ENCODE results near the gene KRT7.

Gene KRT7

DNA sequence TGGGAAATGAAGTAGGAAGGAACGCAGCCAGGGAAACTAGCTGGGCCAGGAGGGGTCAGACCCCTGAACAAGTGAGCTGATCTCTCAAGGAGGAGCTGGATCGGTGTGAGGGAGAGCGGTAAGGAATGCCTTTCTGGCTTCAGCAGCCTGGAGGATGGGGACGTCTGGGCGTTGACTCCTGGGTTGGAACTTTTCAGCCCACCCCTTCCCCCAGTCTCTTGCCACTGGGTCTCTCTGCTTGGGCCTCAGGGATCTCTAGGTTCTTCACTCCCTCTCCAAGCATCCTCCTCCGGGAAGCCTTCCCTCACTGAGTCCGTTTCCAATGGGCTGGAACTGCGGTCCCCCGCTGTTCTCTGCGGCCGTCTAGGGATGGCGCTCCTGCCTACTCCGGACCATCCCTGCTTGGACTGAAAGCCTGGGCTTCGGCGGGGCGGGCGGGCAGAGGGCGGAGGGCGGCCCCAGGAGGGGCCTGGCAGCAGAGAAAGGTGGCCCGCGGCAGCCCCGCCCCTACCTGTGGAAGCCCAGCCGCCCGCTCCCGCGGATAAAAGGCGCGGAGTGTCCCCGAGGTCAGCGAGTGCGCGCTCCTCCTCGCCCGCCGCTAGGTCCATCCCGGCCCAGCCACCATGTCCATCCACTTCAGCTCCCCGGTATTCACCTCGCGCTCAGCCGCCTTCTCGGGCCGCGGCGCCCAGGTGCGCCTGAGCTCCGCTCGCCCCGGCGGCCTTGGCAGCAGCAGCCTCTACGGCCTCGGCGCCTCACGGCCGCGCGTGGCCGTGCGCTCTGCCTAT lies at the start of gene KRT7:
Gene KRT7 (plus strand): TSS at position 570 of the 788 bp plus-strand sequence. CDS start 54 bp downstream, at position 624.
- TF ChIP-seq GATA1 (IDR thresholded peaks at IDR 0.05; ENCODE audit: low read depth, low read length) (no peak), POLR2A (IDR thresholded peaks at IDR 0.05; ENCODE audit: low read length) (no peak)
- no peak for DNase-seq

DNA sequence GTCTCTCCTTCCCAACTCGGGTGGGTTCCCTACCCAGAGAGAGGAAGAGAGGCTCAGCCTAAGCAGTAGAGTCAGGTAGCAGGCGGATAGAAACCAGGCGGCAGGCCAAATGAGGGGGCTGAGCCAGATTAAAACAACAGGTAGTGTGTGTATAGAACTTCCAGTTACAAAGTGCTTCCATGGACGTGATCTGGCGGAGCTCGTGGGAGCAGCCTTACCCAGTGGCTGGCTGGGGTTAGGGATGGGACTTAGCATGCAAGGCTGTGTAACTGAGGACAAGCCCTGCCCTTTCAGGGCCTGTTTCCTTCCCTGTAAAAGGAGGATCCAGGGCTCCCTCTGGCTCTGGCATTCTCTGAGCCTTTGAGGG lies 49.5 kb upstream of the KRT7 start:
- TF ChIP-seq GATA1 (IDR thresholded peaks at IDR 0.05; ENCODE audit: low read depth, low read length) (no peak), POLR2A (IDR thresholded peaks at IDR 0.05; ENCODE audit: low read length) (no peak)
- DNase-seq: no peak

- no peak for DNase-seq
- TF ChIP-seq POLR2A (IDR thresholded peaks at IDR 0.05; ENCODE audit: low read length) (no peak), GATA1 (IDR thresholded peaks at IDR 0.05; ENCODE audit: low read depth, low read length) (no peak)
Measured at GRCh38 chr12:52183971-52184370, 49.1 kb upstream of the KRT7 start.

GRCh38 chr12:52184813-52185212 lies 48.2 kb upstream of the KRT7 start:
- TF ChIP-seq POLR2A (IDR thresholded peaks at IDR 0.05; ENCODE audit: low read length): no peak
- no peak for TF ChIP-seq GATA1 (IDR thresholded peaks at IDR 0.05; ENCODE audit: low read depth, low read length)
- no peak for DNase-seq

DNA sequence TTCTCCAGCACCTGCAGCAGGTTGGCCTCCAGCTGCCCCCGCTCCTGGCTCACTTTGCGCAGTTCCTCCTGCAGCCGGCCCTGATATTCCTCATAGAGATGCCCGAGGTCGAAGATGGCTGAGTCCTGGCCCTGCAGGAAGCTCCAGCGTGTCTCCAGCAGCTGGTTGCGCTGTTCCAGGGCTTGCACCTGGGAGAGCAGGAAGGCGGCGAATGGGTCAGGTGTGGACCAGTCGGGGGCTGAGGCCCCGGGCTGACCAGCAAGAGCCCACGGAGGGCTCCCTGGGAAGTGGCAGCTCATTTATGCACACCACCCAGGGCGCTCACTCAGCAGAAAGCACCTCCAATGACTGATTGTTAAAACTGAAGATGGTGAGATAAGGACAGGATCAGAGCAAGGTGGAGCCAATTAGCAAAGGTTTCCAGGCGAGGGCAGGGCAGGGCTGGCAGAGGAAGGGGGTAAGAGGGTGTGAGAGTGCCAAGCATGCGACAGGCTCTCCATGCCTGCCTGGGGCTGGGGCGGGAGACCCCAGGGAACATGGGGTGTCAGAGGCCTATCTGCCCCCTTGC lies 47.6 kb upstream of the KRT7 start:
- TF ChIP-seq POLR2A (IDR thresholded peaks at IDR 0.05; ENCODE audit: low read length) (no peak), GATA1 (IDR thresholded peaks at IDR 0.05; ENCODE audit: low read depth, low read length) (no peak)
- DNase-seq: no peak

- no peak for DNase-seq
- TF ChIP-seq GATA1 (IDR thresholded peaks at IDR 0.05; ENCODE audit: low read depth, low read length) (no peak), POLR2A (IDR thresholded peaks at IDR 0.05; ENCODE audit: low read length) (no peak)
Measured at GRCh38 chr12:52186118-52186840, 46.8 kb upstream of the KRT7 start.

DNA sequence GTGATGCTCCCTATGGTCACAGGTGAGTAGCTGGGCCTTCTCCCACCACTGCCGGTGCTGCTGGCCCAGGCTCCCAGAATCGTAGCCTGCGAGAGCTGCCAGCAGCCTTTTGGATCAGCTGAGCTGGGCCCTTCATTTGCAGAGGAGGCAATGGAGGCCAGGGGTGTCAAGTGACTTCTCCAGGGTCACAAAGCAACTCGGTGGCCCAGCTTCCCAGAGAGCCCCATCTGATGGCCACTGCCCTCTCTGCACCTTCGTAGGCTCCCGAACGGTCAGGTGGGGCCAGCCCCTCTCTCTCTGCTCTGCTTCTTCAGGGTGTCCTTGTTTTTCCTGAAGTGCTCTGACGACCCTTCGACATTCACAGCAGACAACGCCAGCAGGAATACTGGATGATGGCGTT lies 45.8 kb upstream of the KRT7 start:
- TF ChIP-seq POLR2A (IDR thresholded peaks at IDR 0.05; ENCODE audit: low read length) (no peak), GATA1 (IDR thresholded peaks at IDR 0.05; ENCODE audit: low read depth, low read length) (no peak)
- DNase-seq: no peak

- no peak for TF ChIP-seq GATA1 (IDR thresholded peaks at IDR 0.05; ENCODE audit: low read depth, low read length)
- DNase-seq: no peak
Measured at GRCh38 chr12:52187640-52188039, 45.4 kb upstream of the KRT7 start.

- no peak for DNase-seq
- TF ChIP-seq GATA1 (IDR thresholded peaks at IDR 0.05; ENCODE audit: low read depth, low read length): no peak
- no peak for TF ChIP-seq POLR2A (IDR thresholded peaks at IDR 0.05; ENCODE audit: low read length)
Measured at GRCh38 chr12:52188658-52189057, 44.4 kb upstream of the KRT7 start.

- TF ChIP-seq POLR2A (IDR thresholded peaks at IDR 0.05; ENCODE audit: low read length): no peak
- TF ChIP-seq GATA1 (IDR thresholded peaks at IDR 0.05; ENCODE audit: low read depth, low read length): no peak
- no peak for DNase-seq
Measured at GRCh38 chr12:52189376-52190174, 43.5 kb upstream of the KRT7 start.

- DNase-seq: no peak
- TF ChIP-seq GATA1 (IDR thresholded peaks at IDR 0.05; ENCODE audit: low read depth, low read length): no peak
- TF ChIP-seq POLR2A (IDR thresholded peaks at IDR 0.05; ENCODE audit: low read length): no peak
Measured at GRCh38 chr12:52190860-52191729, 41.9 kb upstream of the KRT7 start.

DNA sequence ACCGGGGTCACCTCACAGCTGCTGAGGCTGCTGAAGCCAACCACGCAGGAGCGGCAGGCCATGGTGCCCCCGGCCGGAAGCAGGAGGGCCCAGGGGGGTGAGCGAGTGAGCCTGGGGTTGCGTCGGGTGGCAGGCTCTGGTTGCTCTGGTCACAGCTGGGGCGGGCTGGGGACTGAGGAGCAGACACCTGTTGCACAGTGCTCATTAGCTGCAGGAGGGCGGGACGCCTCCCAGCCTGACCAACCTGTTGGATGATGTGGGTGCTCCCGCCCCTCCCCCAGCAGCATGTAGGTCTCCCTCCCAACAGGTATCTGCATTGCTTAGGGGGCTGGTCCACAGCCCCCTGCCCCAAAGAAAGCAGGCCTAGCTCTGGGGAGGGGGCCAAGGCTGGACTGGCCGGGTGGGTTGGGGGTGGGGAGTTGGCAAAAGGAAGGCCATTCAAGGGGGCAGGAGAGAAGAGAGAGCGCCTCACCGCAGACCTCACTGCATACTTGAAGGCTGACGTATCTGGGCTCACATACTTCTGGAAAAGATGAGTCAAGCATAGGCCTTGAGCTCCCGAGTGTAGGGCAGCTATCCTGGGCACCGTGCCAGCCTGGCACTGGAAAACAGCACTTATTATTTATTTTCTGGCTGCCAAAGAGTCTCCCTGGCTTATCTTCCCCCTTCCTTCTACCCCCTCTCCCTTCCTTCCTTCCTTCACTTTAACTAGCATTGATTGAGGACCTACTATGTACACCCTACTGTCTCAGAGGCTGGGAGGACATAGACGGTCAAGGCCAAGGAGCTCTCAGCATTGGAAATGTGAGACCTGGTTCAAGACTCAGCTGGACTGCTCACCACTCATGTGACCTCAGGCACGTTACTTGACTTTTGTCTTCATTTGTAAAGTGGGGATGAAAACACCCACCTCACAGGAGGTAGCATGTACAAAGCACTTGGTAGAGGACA lies 40.9 kb upstream of the KRT7 start, which contains the start of gene KRT80:
Gene KRT80 (minus strand): TSS at position 174 of the 951 bp plus-strand sequence. CDS start 112 bp downstream, at position 62.
- DNase-seq: peak in 1 of 2 experiments; percentile 5
- TF ChIP-seq POLR2A (IDR thresholded peaks at IDR 0.05; ENCODE audit: low read length): no peak
- no peak for TF ChIP-seq GATA1 (IDR thresholded peaks at IDR 0.05; ENCODE audit: low read depth, low read length)
